DOHH2 (cell line): Measurements from ENCODE around the gene BIRC7.

Source experiments
- H3F3A ChIP-seq: fragments of 200-600 bp; sonication (generic), shearing (Covaris generic); 2 replicates; pipeline ENCODE4 v1.6.0; 2016; ENCODE audit warnings: antibody characterized with exemption, mild to moderate bottlenecking; ENCODE audit not compliant: control insufficient read depth, insufficient read depth
- H3K27ac ChIP-seq: fragments of 200-600 bp; sonication (generic); 2 replicates; pipeline ENCODE4 v1.5.1; 2014; ENCODE audit warnings: low read depth, mild to moderate bottlenecking, low read length, moderate library complexity
- H3K27me3 ChIP-seq: fragments of 200-600 bp; sonication (generic); 2 replicates; pipeline ENCODE4 v1.6.1; 2014; ENCODE audit warnings: mild to moderate bottlenecking, low read length, mixed read lengths; ENCODE audit not compliant: control insufficient read depth
- H3K36me3 ChIP-seq: fragments of 200-600 bp; sonication (generic); 2 replicates; pipeline ENCODE4 v1.6.1; 2014; ENCODE audit warnings: mild to moderate bottlenecking, low read length, moderate library complexity, mixed read lengths; ENCODE audit not compliant: control insufficient read depth
- H3K4me1 ChIP-seq: fragments of 200-600 bp; sonication (generic); 2 replicates; pipeline ENCODE4 v1.6.1; 2014; ENCODE audit warnings: mild to moderate bottlenecking, low read length, mixed read lengths; ENCODE audit not compliant: control insufficient read depth
- H3K4me2 ChIP-seq: fragments of 200-600 bp; sonication (generic); 2 replicates; pipeline ENCODE4 v1.6.0; 2014; ENCODE audit warnings: mild to moderate bottlenecking, low read length, moderate library complexity
- H3K4me3 ChIP-seq: fragments of 200-600 bp; sonication (generic); 2 replicates; pipeline ENCODE4 v1.5.1; 2014; ENCODE audit warnings: mild to moderate bottlenecking, low read length, mixed read lengths
- H3K79me2 ChIP-seq: fragments of 200-600 bp; sonication (generic); 2 replicates; pipeline ENCODE4 v1.6.1; 2014; ENCODE audit warnings: mild to moderate bottlenecking, low read length, mixed read lengths; ENCODE audit not compliant: control insufficient read depth
- H3K9me2 ChIP-seq: fragments of 200-600 bp; sonication (generic); replicated peaks from 2 replicates; pipeline ENCODE4 v1.6.1; 2014; ENCODE audit warnings: mild to moderate bottlenecking, low read length, mixed read lengths; ENCODE audit not compliant: control insufficient read depth
- H3K9me3 ChIP-seq: fragments of 200-600 bp; sonication (generic); 2 replicates; pipeline ENCODE4 v1.6.1; 2014; ENCODE audit warnings: antibody characterized with exemption, low read length, mixed read lengths; ENCODE audit not compliant: control insufficient read depth, insufficient read depth
- H4K20me1 ChIP-seq: fragments of 200-600 bp; sonication (generic); 2 replicates; pipeline ENCODE4 v1.6.0; 2014; ENCODE audit warnings: low read depth, mild to moderate bottlenecking, antibody characterized with exemption, low read length, moderate library complexity; ENCODE audit not compliant: control insufficient read depth, insufficient read depth
- CTCF ChIP-seq: fragments of 200-600 bp; sonication (generic); IDR thresholded peaks from one replicate; pipeline ENCODE4 v1.5.1; 2014; ENCODE audit warnings: antibody characterized with exemption, mild to moderate bottlenecking, low read depth, low read length; ENCODE audit not compliant: poor library complexity, severe bottlenecking
- EZH2phosphoT487 ChIP-seq: fragments of 200-600 bp; sonication (generic); IDR thresholded peaks from 2 replicates; pipeline ENCODE4 v1.6.1; 2017; ENCODE audit warnings: borderline replicate concordance, mild to moderate bottlenecking, antibody characterized with exemption, low read length, moderate library complexity, mixed read lengths

Gene BIRC7

DNA sequence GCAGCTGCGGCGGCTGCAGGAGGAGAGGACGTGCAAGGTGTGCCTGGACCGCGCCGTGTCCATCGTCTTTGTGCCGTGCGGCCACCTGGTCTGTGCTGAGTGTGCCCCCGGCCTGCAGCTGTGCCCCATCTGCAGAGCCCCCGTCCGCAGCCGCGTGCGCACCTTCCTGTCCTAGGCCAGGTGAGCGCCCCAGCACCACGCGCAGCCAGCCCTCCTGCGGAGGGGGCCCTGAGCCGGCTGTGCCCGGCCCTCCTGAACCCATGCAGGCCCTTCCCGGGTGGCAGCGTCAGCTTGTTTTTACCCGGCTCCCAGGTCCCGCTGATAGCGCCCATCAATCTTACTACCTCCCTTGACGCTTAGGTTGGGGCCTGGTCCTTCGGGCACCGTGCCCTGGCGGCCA is 3.7 kb downstream of the BIRC7 start:
- TF ChIP-seq CTCF (no peak), EZH2phosphoT487 (no peak)
- Histone ChIP-seq H3K27me3 (no peaks in the 10 kb centered on the region), H3K36me3 (no peaks in the 10 kb centered on the region), H3K4me2 (no peak overlapping the region), H4K20me1 (no peaks in the 10 kb centered on the region), H3K79me2 (no peaks in the 10 kb centered on the region), H3K4me1 (peaks cover 14% of the 10 kb centered on the region), H3F3A (0 out of 2 replicates have a peak, but pooled peaks cover 3% of the 10 kb centered on the region), H3K9me2 (no peaks in the 10 kb centered on the region), H3K4me3 (no peak overlapping the region), H3K27ac (no peak overlapping the region), H3K9me3 (no peaks in the 10 kb centered on the region)

DNA sequence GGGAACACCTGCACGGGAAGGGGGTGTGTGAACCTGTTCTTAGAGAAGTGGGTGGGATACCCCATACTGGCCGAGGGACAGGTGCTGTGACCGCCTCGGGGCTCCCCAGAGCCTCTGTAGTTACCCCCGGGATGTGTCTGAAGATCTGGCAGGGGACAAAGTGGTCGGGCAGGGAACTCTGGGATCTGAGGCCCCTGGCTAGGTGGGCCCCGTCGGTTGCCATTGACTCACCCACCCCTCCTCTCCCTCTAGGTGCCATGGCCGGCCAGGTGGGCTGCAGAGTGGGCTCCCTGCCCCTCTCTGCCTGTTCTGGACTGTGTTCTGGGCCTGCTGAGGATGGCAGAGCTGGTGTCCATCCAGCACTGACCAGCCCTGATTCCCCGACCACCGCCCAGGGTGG is 4.3 kb downstream of the BIRC7 start:
- Histone ChIP-seq H4K20me1 (no peaks in the 10 kb centered on the region), H3K9me3 (no peaks in the 10 kb centered on the region), H3K9me2 (no peaks in the 10 kb centered on the region), H3K27me3 (no peaks in the 10 kb centered on the region), H3K36me3 (no peaks in the 10 kb centered on the region), H3K27ac (no peak overlapping the region), H3K4me3 (no peak overlapping the region), H3K4me2 (no peak overlapping the region), H3K4me1 (peaks cover 8% of the 10 kb centered on the region), H3K79me2 (no peaks in the 10 kb centered on the region), H3F3A (0 out of 2 replicates have a peak, but pooled peaks cover 1% of the 10 kb centered on the region)
- TF ChIP-seq EZH2phosphoT487 (no peak), CTCF (no peak)

DNA sequence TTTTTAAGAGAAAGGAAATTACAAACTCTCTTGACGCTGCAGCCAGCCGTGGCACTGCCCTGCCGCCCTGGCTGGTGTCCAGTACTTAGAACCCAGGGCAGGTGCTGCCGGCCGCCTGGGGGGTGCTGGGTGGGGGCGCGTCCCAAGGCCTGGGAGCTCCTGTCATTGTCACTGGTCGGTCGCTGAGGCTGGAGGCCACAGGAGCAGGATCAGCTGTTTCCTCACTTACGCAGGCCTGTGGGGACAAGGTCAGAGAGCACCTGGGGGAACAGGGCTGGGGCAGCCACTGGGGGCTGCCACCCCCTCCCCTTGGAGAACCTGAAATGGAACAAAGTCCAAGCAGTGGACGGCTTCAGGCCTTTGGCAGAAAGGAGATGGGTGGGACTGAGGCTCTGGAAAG is 5.6 kb downstream of the BIRC7 start:
- Histone ChIP-seq H3K36me3 (no peaks in the 10 kb centered on the region), H3K27me3 (no peaks in the 10 kb centered on the region), H3F3A (no peaks in the 10 kb centered on the region), H3K4me2 (no peak overlapping the region), H3K9me2 (no peaks in the 10 kb centered on the region), H3K9me3 (no peaks in the 10 kb centered on the region), H3K79me2 (no peaks in the 10 kb centered on the region), H4K20me1 (no peaks in the 10 kb centered on the region), H3K4me3 (no peak overlapping the region), H3K4me1 (no peaks in the 10 kb centered on the region), H3K27ac (no peak overlapping the region)
- TF ChIP-seq EZH2phosphoT487 (no peak), CTCF (no peak)

DNA sequence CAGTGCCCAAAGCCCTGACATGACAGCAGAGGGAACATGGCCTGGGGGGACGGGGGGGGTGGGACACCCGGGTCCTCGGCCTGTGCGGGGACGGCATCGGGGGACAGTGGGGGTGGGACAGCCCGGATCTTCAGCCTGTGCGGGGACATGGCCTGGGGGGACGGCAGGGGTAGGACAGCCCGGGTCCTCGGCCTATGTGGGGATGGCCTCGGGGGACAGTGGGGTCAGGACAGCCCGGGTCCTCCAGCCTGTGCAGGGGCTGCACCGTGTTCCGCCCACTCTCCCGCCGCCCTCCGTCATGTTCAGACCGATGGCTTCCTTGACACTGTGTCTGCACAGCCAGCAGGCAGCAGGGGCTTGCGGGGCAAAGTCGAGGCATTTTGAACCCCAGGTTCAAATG is 7.0 kb downstream of the BIRC7 start:
- no peaks in the 10 kb centered on the region for H3K27me3 ChIP-seq
- H3K36me3 ChIP-seq, result no peaks in the 10 kb centered on the region
- H3K27ac ChIP-seq, result no peak overlapping the region
- no peaks in the 10 kb centered on the region for H3K79me2 ChIP-seq
- H4K20me1 ChIP-seq, result no peaks in the 10 kb centered on the region
- no peak for TF ChIP-seq CTCF
- no peak overlapping the region for H3K4me3 ChIP-seq
- no peaks in the 10 kb centered on the region for H3K9me3 ChIP-seq
- H3F3A ChIP-seq, result no peaks in the 10 kb centered on the region
- H3K4me2 ChIP-seq, result no peak overlapping the region
- no peaks in the 10 kb centered on the region for H3K9me2 ChIP-seq
- no peaks in the 10 kb centered on the region for H3K4me1 ChIP-seq
